Calu3 (cell line): Measurements from ENCODE around the gene ST7. TPM values are rescaled to one million over a fixed set of nuclear protein-coding genes. Genes with fewer than 3 reads are reported as not detected.

ENCODE experiments used
- BruUV-seq: library from RNA; stranded (reverse); fragments of 400-500 nt; replicated peaks from 2 replicates; lab custom pipeline; 2021; lab: Mats Ljungman, UMichigan
- CTCF ChIA-PET: fragments of 300-600 bp; sonication (Branson Sonifier 250); formaldehyde crosslinking; loops from one replicate; lab custom pipeline; 2022; ENCODE audit warnings: antibody characterized with exemption; lab: Charles Lee
- DNase-seq: peaks from one replicate; pipeline ENCODE4 v3.0.0; 2022
- H3K27ac Mint-ChIP-seq: one replicate; pipeline ENCODE4 v1.8.0; 2022; ENCODE audit warnings: mixed read lengths; ENCODE audit not compliant: unreplicated experiment
- H3K27me3 Mint-ChIP-seq: one replicate; pipeline ENCODE4 v1.8.0; 2022; ENCODE audit warnings: mixed read lengths; ENCODE audit not compliant: unreplicated experiment
- H3K36me3 Mint-ChIP-seq: one replicate; pipeline ENCODE4 v1.8.0; 2022; ENCODE audit warnings: mild to moderate bottlenecking, moderate library complexity, mixed read lengths; ENCODE audit not compliant: insufficient read depth, unreplicated experiment
- H3K4me1 Mint-ChIP-seq: one replicate; pipeline ENCODE4 v1.8.0; 2022; ENCODE audit warnings: mild to moderate bottlenecking, low read depth, mixed read lengths; ENCODE audit not compliant: unreplicated experiment
- H3K4me3 Mint-ChIP-seq: one replicate; pipeline ENCODE4 v1.8.0; 2022; ENCODE audit warnings: mild to moderate bottlenecking, low read depth, moderate library complexity, mixed read lengths; ENCODE audit not compliant: unreplicated experiment
- H3K9me3 Mint-ChIP-seq: one replicate; pipeline ENCODE4 v1.8.0; 2022; ENCODE audit warnings: low read depth, mixed read lengths; ENCODE audit not compliant: unreplicated experiment
- intact Hi-C: fragments of 100-400 bp; cut with micrococcal nuclease; formaldehyde crosslinking; loops from one replicate; pipeline ENCODE4 v1.10.0; 2022; ENCODE audit not compliant: unreplicated experiment
- total RNA-seq: library from RNA; stranded (reverse); gene quantifications from 2 replicates; pipeline ENCODE4 v1.2.3, GENCODE V29; 2022
- TF ChIP-seq, protein P1 (sequence below): fragments of 200-600 bp; IDR thresholded peaks from one replicate; pipeline ENCODE4 v1.8.0; 2022; ENCODE audit warnings: antibody characterized with exemption; ENCODE audit not compliant: unreplicated experiment

ST7 gene
- total RNA-seq, 1 experiment from 2014 or later, result 17.7 TPM

- H3K4me3 Mint-ChIP-seq, result no peak overlapping the region
- H3K27ac Mint-ChIP-seq, result no peak overlapping the region
- TF ChIP-seq, protein P1, sequence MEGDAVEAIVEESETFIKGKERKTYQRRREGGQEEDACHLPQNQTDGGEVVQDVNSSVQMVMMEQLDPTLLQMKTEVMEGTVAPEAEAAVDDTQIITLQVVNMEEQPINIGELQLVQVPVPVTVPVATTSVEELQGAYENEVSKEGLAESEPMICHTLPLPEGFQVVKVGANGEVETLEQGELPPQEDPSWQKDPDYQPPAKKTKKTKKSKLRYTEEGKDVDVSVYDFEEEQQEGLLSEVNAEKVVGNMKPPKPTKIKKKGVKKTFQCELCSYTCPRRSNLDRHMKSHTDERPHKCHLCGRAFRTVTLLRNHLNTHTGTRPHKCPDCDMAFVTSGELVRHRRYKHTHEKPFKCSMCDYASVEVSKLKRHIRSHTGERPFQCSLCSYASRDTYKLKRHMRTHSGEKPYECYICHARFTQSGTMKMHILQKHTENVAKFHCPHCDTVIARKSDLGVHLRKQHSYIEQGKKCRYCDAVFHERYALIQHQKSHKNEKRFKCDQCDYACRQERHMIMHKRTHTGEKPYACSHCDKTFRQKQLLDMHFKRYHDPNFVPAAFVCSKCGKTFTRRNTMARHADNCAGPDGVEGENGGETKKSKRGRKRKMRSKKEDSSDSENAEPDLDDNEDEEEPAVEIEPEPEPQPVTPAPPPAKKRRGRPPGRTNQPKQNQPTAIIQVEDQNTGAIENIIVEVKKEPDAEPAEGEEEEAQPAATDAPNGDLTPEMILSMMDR, result no peak
- peaks cover 53% of the 10 kb centered on the region for H3K27me3 Mint-ChIP-seq
- BruUV-seq, result no TSS peak
- no peaks in the 10 kb centered on the region for H3K36me3 Mint-ChIP-seq
- CTCF ChIA-PET, result no interaction called here
- no peaks in the 10 kb centered on the region for H3K4me1 Mint-ChIP-seq
- no peak for DNase-seq
- intact Hi-C loops, result no loop called here
- H3K9me3 Mint-ChIP-seq, result peaks cover 2% of the 10 kb centered on the region
Measured at GRCh38 chr7:117271566-117271965, 318.3 kb downstream of the ST7 start.

- TF ChIP-seq, protein P1, result no peak
- peaks cover 2% of the 10 kb centered on the region for H3K9me3 Mint-ChIP-seq
- CTCF ChIA-PET, result no interaction called here
- no peak for DNase-seq
- intact Hi-C loops, result no loop called here
- no peak overlapping the region for H3K4me3 Mint-ChIP-seq
- no peaks in the 10 kb centered on the region for H3K36me3 Mint-ChIP-seq
- no peak overlapping the region for H3K27ac Mint-ChIP-seq
- H3K27me3 Mint-ChIP-seq, result peaks cover 52% of the 10 kb centered on the region
- BruUV-seq, result no TSS peak
- H3K4me1 Mint-ChIP-seq, result no peaks in the 10 kb centered on the region
Measured at GRCh38 chr7:117272017-117272759, 318.9 kb downstream of the ST7 start.

GRCh38 chr7:117273325-117273724 lies 320.0 kb downstream of the ST7 start:
- H3K4me1 Mint-ChIP-seq, result no peaks in the 10 kb centered on the region
- peaks cover 46% of the 10 kb centered on the region for H3K27me3 Mint-ChIP-seq
- no TSS peak for BruUV-seq
- CTCF ChIA-PET, result no interaction called here
- H3K27ac Mint-ChIP-seq, result no peak overlapping the region
- intact Hi-C loops, result no loop called here
- H3K4me3 Mint-ChIP-seq, result no peak overlapping the region
- TF ChIP-seq, protein P1, result no peak
- H3K36me3 Mint-ChIP-seq, result no peaks in the 10 kb centered on the region
- no peaks in the 10 kb centered on the region for H3K9me3 Mint-ChIP-seq
- DNase-seq, result no peak

GRCh38 chr7:117273814-117274225 lies 320.5 kb downstream of the ST7 start:
- CTCF ChIA-PET, result no interaction called here
- Mint-ChIP-seq H3K27ac (no peak overlapping the region), H3K36me3 (no peaks in the 10 kb centered on the region), H3K4me3 (no peak overlapping the region), H3K9me3 (no peaks in the 10 kb centered on the region), H3K27me3 (peaks cover 46% of the 10 kb centered on the region), H3K4me1 (no peaks in the 10 kb centered on the region)
- intact Hi-C loops, result no loop called here
- no TSS peak for BruUV-seq
- TF ChIP-seq, protein P1, result no peak
- DNase-seq, result no peak
